GM23338 (cell line): ENCODE measurements around the gene PIGS. TPM values are rescaled to one million over a fixed set of nuclear protein-coding genes. Genes with fewer than 3 reads are reported as not detected.

Experiments
- ATAC-seq: fragments of 200-7000 bp; cut with Tn5 transposase; 3 replicates; pipeline ENCODE4 v1.9.1; 2020
- DNase-seq: peaks from one replicate; pipeline ENCODE4 v3.0.0-alpha.2; 2015; ENCODE audit warnings: low spot score
- H2AFZ ChIP-seq: fragments of 200-600 bp; sonication (generic); 2 replicates; pipeline ENCODE4 v1.8.0; 2016; ENCODE audit warnings: antibody characterized with exemption, mild to moderate bottlenecking, moderate library complexity
- H3F3A ChIP-seq: fragments of 200-600 bp; sonication (generic); replicated peaks from 2 replicates; pipeline ENCODE4 v1.8.0; 2017; ENCODE audit warnings: antibody characterized with exemption, mixed run types, low read depth
- H3K27ac ChIP-seq: fragments of 200-600 bp; sonication (generic); 2 replicates; pipeline ENCODE4 v1.6.1; 2016; ENCODE audit warnings: low read depth
- H3K27me3 ChIP-seq: fragments of 200-600 bp; sonication (generic); 2 replicates; pipeline ENCODE4 v1.8.0; 2016; ENCODE audit warnings: mild to moderate bottlenecking, mixed run types, moderate library complexity; ENCODE audit not compliant: insufficient read depth
- H3K36me3 ChIP-seq: fragments of 200-600 bp; sonication (generic); 2 replicates; pipeline ENCODE4 v1.8.0; 2016; ENCODE audit warnings: mild to moderate bottlenecking; ENCODE audit not compliant: insufficient read depth
- H3K4me1 ChIP-seq: fragments of 200-600 bp; sonication (generic); 2 replicates; pipeline ENCODE4 v1.8.0; 2016; ENCODE audit warnings: mild to moderate bottlenecking, moderate library complexity; ENCODE audit not compliant: insufficient read depth
- H3K4me2 ChIP-seq: fragments of 200-600 bp; sonication (generic); 2 replicates; pipeline ENCODE4 v1.7.1; 2017; ENCODE audit warnings: mixed run types
- H3K4me3 ChIP-seq: fragments of 200-600 bp; sonication (generic); 2 replicates; pipeline ENCODE4 v1.6.1; 2016; ENCODE audit warnings: mixed run types
- H3K79me2 ChIP-seq: fragments of 200-600 bp; sonication (generic); replicated peaks from 2 replicates; pipeline ENCODE4 v1.8.0; 2017; ENCODE audit warnings: mild to moderate bottlenecking; ENCODE audit not compliant: insufficient read depth
- H3K9me2 ChIP-seq: fragments of 200-600 bp; sonication (generic); 2 replicates; pipeline ENCODE4 v1.8.0; 2017; ENCODE audit not compliant: insufficient read depth
- H4K20me1 ChIP-seq: fragments of 200-600 bp; sonication (generic); replicated peaks from 2 replicates; pipeline ENCODE4 v1.8.0; 2017; ENCODE audit warnings: mild to moderate bottlenecking; ENCODE audit not compliant: insufficient read depth
- H3K27ac Mint-ChIP-seq: 2 replicates; pipeline ENCODE4 v1.8.0; 2020; ENCODE audit warnings: inconsistent platforms, mild to moderate bottlenecking, moderate library complexity, mixed read lengths
- H3K27me3 Mint-ChIP-seq: 3 replicates; pipeline ENCODE4 v1.8.0; 2022; ENCODE audit warnings: low read depth, mild to moderate bottlenecking, moderate library complexity, mixed read lengths, inconsistent platforms; ENCODE audit not compliant: insufficient read depth, poor library complexity
- H3K36me3 Mint-ChIP-seq: 3 replicates; pipeline ENCODE4 v1.8.0; 2021; ENCODE audit warnings: low read depth, mild to moderate bottlenecking, inconsistent platforms, moderate library complexity, mixed read lengths
- H3K4me1 Mint-ChIP-seq: 3 replicates; pipeline ENCODE4 v1.8.0; 2020; ENCODE audit warnings: mild to moderate bottlenecking, inconsistent platforms, mixed read lengths
- H3K4me3 Mint-ChIP-seq: 3 replicates; pipeline ENCODE4 v1.8.0; 2021; ENCODE audit warnings: moderate library complexity, mild to moderate bottlenecking, inconsistent platforms, mixed read lengths
- H3K9me3 Mint-ChIP-seq: 3 replicates; pipeline ENCODE4 v1.8.0; 2020; ENCODE audit warnings: moderate library complexity, mild to moderate bottlenecking, inconsistent platforms, mixed read lengths
- CREB1 ChIP-seq: fragments of 250-450 bp; sonication (Bioruptor Pico); IDR thresholded peaks from 2 replicates; pipeline ENCODE4 v1.5.0; 2020; ENCODE audit warnings: low read depth, mild to moderate bottlenecking, moderate library complexity
- EZH2 ChIP-seq: fragments of 200-600 bp; sonication (generic); IDR thresholded peaks from one replicate; pipeline ENCODE4 v1.8.0; 2017; ENCODE audit warnings: antibody characterized with exemption, mild to moderate bottlenecking, low read depth; ENCODE audit not compliant: unreplicated experiment
- EZH2phosphoT487 ChIP-seq: fragments of 200-600 bp; sonication (generic); IDR thresholded peaks from one replicate; pipeline ENCODE4 v1.8.1; 2018; ENCODE audit warnings: antibody characterized with exemption; ENCODE audit not compliant: unreplicated experiment
- JUNB ChIP-seq: IDR thresholded peaks from one replicate; pipeline ENCODE4 v1.6.1; 2016; ENCODE audit warnings: antibody characterized with exemption; ENCODE audit not compliant: unreplicated experiment
- NANOG ChIP-seq: IDR thresholded peaks from 2 replicates; pipeline ENCODE4 v1.6.1; 2016; ENCODE audit warnings: antibody characterized with exemption, borderline replicate concordance
- POLR2AphosphoS5 ChIP-seq: IDR thresholded peaks from 2 replicates; pipeline ENCODE4 v1.6.1; 2016; ENCODE audit warnings: antibody characterized with exemption, low read depth
- STAT1 ChIP-seq: IDR thresholded peaks from one replicate; pipeline ENCODE4 v1.6.1; 2016; ENCODE audit warnings: antibody characterized with exemption; ENCODE audit not compliant: unreplicated experiment
- ZNF114 ChIP-seq: fragments of 250-450 bp; sonication (Bioruptor Pico); IDR thresholded peaks from 2 replicates; pipeline ENCODE4 v1.5.0; 2020; ENCODE audit warnings: mild to moderate bottlenecking, moderate library complexity
- ZNF331 ChIP-seq: fragments of 250-450 bp; sonication (Bioruptor Pico); IDR thresholded peaks from 2 replicates; pipeline ENCODE4 v1.5.0; 2020; ENCODE audit warnings: low read depth, mild to moderate bottlenecking, moderate library complexity
- polyA plus RNA-seq: library from polyadenylated mRNA; unstranded; fragments of >200 nt; fragmentation: Nextera tagmentation; extraction: Ambion mirVana; gene quantifications from 2 replicates; pipeline ENCODE4 v1.2.1, GENCODE V29; 2016
- total RNA-seq: library from RNA; depleted of rRNA; stranded (reverse); fragments of >200 nt; shearing (Covaris generic); gene quantifications from 2 replicates; pipeline ENCODE4 v1.2.3, GENCODE V29; 2014
- TF ChIP-seq, protein P1 (sequence below): IDR thresholded peaks from one replicate; pipeline ENCODE4 v1.6.1; 2018; ENCODE audit warnings: antibody characterized with exemption; ENCODE audit not compliant: unreplicated experiment
- TF ChIP-seq, protein P2 (sequence below): fragments of 250-450 bp; sonication (Bioruptor Pico); IDR thresholded peaks from 2 replicates; pipeline ENCODE4 v1.5.0; 2020; ENCODE audit warnings: mild to moderate bottlenecking, moderate library complexity
- TF ChIP-seq, protein P3 (sequence below): IDR thresholded peaks from 2 replicates; pipeline ENCODE4 v1.6.1; 2016; ENCODE audit warnings: antibody characterized with exemption
- TF ChIP-seq, protein P4 (sequence below), 2 experiments: fragments of 200-600 bp in 1 of 2; sonication (generic) in 1 of 2; conservative IDR thresholded peaks; 2 replicates each; pipeline versions ENCODE4 v1.5.1 to v1.6.1; 2016 to 2017; ENCODE audit warnings: antibody characterized with exemption in 2 of 2, low read depth in 2 of 2, mild to moderate bottlenecking in 2 of 2, moderate library complexity in 1 of 2

PIGS gene
- total and polyA plus RNA-seq, 2 experiments from 2014 or later, result 16.4 to 53.2 TPM

DNA sequence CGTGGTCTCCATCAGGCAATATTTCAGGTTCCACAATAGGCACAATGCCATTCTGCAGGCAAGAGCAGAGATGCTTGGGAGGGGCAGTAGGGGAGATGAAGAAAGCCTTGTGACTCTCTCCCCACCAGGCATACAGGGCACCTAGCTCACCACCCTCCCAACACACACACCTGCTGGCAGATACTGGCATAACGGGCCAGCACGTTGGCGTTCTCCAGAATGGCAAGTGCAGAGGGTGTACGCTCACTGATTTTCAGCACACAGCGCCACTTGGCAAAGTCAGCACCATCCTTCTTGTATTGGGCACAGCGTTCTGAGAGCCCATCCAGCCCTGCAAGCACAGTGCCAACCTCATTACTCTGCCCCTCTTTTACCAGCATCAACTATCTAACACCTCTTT is 3.2 kb upstream of the PIGS start:
- TF ChIP-seq EZH2 (no peak), CREB1 (CRISPR knock-in tag) (no peak), POLR2AphosphoS5 (no peak), ZNF114 (no peak), NANOG (no peak), JUNB (no peak), EZH2phosphoT487 (no peak), ZNF331 (CRISPR knock-in tag) (no peak), STAT1 (no peak)
- TF ChIP-seq, protein P1, sequence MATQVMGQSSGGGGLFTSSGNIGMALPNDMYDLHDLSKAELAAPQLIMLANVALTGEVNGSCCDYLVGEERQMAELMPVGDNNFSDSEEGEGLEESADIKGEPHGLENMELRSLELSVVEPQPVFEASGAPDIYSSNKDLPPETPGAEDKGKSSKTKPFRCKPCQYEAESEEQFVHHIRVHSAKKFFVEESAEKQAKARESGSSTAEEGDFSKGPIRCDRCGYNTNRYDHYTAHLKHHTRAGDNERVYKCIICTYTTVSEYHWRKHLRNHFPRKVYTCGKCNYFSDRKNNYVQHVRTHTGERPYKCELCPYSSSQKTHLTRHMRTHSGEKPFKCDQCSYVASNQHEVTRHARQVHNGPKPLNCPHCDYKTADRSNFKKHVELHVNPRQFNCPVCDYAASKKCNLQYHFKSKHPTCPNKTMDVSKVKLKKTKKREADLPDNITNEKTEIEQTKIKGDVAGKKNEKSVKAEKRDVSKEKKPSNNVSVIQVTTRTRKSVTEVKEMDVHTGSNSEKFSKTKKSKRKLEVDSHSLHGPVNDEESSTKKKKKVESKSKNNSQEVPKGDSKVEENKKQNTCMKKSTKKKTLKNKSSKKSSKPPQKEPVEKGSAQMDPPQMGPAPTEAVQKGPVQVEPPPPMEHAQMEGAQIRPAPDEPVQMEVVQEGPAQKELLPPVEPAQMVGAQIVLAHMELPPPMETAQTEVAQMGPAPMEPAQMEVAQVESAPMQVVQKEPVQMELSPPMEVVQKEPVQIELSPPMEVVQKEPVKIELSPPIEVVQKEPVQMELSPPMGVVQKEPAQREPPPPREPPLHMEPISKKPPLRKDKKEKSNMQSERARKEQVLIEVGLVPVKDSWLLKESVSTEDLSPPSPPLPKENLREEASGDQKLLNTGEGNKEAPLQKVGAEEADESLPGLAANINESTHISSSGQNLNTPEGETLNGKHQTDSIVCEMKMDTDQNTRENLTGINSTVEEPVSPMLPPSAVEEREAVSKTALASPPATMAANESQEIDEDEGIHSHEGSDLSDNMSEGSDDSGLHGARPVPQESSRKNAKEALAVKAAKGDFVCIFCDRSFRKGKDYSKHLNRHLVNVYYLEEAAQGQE, result no peak
- TF ChIP-seq, protein P2, sequence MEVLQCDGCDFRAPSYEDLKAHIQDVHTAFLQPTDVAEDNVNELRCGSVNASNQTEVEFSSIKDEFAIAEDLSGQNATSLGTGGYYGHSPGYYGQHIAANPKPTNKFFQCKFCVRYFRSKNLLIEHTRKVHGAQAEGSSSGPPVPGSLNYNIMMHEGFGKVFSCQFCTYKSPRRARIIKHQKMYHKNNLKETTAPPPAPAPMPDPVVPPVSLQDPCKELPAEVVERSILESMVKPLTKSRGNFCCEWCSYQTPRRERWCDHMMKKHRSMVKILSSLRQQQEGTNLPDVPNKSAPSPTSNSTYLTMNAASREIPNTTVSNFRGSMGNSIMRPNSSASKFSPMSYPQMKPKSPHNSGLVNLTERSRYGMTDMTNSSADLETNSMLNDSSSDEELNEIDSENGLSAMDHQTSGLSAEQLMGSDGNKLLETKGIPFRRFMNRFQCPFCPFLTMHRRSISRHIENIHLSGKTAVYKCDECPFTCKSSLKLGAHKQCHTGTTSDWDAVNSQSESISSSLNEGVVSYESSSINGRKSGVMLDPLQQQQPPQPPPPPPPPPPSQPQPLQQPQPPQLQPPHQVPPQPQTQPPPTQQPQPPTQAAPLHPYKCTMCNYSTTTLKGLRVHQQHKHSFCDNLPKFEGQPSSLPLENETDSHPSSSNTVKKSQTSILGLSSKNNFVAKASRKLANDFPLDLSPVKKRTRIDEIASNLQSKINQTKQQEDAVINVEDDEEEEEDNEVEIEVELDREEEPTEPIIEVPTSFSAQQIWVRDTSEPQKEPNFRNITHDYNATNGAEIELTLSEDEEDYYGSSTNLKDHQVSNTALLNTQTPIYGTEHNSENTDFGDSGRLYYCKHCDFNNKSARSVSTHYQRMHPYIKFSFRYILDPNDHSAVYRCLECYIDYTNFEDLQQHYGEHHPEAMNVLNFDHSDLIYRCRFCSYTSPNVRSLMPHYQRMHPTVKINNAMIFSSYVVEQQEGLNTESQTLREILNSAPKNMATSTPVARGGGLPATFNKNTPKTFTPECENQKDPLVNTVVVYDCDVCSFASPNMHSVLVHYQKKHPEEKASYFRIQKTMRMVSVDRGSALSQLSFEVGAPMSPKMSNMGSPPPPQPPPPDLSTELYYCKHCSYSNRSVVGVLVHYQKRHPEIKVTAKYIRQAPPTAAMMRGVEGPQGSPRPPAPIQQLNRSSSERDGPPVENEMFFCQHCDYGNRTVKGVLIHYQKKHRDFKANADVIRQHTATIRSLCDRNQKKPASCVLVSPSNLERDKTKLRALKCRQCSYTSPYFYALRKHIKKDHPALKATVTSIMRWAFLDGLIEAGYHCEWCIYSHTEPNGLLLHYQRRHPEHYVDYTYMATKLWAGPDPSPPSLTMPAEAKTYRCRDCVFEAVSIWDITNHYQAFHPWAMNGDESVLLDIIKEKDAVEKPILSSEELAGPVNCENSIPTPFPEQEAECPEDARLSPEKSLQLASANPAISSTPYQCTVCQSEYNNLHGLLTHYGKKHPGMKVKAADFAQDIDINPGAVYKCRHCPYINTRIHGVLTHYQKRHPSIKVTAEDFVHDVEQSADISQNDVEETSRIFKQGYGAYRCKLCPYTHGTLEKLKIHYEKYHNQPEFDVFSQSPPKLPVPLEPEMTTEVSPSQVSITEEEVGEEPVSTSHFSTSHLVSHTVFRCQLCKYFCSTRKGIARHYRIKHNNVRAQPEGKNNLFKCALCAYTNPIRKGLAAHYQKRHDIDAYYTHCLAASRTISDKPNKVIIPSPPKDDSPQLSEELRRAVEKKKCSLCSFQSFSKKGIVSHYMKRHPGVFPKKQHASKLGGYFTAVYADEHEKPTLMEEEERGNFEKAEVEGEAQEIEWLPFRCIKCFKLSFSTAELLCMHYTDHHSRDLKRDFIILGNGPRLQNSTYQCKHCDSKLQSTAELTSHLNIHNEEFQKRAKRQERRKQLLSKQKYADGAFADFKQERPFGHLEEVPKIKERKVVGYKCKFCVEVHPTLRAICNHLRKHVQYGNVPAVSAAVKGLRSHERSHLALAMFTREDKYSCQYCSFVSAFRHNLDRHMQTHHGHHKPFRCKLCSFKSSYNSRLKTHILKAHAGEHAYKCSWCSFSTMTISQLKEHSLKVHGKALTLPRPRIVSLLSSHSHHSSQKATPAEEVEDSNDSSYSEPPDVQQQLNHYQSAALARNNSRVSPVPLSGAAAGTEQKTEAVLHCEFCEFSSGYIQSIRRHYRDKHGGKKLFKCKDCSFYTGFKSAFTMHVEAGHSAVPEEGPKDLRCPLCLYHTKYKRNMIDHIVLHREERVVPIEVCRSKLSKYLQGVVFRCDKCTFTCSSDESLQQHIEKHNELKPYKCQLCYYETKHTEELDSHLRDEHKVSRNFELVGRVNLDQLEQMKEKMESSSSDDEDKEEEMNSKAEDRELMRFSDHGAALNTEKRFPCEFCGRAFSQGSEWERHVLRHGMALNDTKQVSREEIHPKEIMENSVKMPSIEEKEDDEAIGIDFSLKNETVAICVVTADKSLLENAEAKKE, result no peak
- TF ChIP-seq, protein P3, sequence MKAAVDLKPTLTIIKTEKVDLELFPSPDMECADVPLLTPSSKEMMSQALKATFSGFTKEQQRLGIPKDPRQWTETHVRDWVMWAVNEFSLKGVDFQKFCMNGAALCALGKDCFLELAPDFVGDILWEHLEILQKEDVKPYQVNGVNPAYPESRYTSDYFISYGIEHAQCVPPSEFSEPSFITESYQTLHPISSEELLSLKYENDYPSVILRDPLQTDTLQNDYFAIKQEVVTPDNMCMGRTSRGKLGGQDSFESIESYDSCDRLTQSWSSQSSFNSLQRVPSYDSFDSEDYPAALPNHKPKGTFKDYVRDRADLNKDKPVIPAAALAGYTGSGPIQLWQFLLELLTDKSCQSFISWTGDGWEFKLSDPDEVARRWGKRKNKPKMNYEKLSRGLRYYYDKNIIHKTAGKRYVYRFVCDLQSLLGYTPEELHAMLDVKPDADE, result no peak
- TF ChIP-seq, protein P4, sequence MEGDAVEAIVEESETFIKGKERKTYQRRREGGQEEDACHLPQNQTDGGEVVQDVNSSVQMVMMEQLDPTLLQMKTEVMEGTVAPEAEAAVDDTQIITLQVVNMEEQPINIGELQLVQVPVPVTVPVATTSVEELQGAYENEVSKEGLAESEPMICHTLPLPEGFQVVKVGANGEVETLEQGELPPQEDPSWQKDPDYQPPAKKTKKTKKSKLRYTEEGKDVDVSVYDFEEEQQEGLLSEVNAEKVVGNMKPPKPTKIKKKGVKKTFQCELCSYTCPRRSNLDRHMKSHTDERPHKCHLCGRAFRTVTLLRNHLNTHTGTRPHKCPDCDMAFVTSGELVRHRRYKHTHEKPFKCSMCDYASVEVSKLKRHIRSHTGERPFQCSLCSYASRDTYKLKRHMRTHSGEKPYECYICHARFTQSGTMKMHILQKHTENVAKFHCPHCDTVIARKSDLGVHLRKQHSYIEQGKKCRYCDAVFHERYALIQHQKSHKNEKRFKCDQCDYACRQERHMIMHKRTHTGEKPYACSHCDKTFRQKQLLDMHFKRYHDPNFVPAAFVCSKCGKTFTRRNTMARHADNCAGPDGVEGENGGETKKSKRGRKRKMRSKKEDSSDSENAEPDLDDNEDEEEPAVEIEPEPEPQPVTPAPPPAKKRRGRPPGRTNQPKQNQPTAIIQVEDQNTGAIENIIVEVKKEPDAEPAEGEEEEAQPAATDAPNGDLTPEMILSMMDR (conservative IDR thresholded peaks at IDR 0.05; ENCODE audit: low read depth in 2 of 2), result no peak
- ATAC-seq, result no peak

More for the DNA sequence above, 3.2 kb upstream of the PIGS start:
- H2AFZ ChIP-seq, result no peak overlapping the region
- Mint-ChIP-seq H3K4me3 (no peak overlapping the region; the same call in 2 of the 3 replicates), H3K36me3 (peaks cover 33% of the 10 kb centered on the region), H3K27me3 (peaks cover 19% of the 10 kb centered on the region), H3K9me3 (no peaks in the 10 kb centered on the region), H3K4me1 (peaks cover 33% of the 10 kb centered on the region), H3K27ac (no peak overlapping the region)
- no peak overlapping the region for H3K27ac ChIP-seq
- peaks cover 4% of the 10 kb centered on the region; the same call in 1 of the 2 replicates for H3K27me3 ChIP-seq
- peaks cover 19% of the 10 kb centered on the region for H3F3A ChIP-seq
- peaks cover 19% of the 10 kb centered on the region for H3K36me3 ChIP-seq
- H3K4me2 ChIP-seq, result no peak overlapping the region
- no peak overlapping the region for H3K4me3 ChIP-seq
- peaks cover 30% of the 10 kb centered on the region for H3K4me1 ChIP-seq
- H3K79me2 ChIP-seq, result peaks cover 14% of the 10 kb centered on the region
- DNase-seq, result no peak
- H4K20me1 ChIP-seq, result peaks cover 3% of the 10 kb centered on the region
- no peaks in the 10 kb centered on the region for H3K9me2 ChIP-seq
